PFSK-1 (cell line): ENCODE measurements around the gene ITSN2.

Experiments
- FOXP2 ChIP-seq: optimal IDR thresholded peaks from 2 replicates; pipeline ENCODE3; 2011; ENCODE audit warnings: borderline replicate concordance, control low read depth, inconsistent platforms; ENCODE audit not compliant: insufficient read depth; ENCODE audit errors: extremely low read length, extremely low read depth
- POLR2AphosphoS5 ChIP-seq: IDR thresholded peaks from 2 replicates; pipeline ENCODE4 v1.6.1; 2012; ENCODE audit warnings: low read depth, mild to moderate bottlenecking, control low read depth, low read length, moderate library complexity
- SIN3A ChIP-seq: IDR thresholded peaks from 2 replicates; pipeline ENCODE4 v1.6.1; 2012; ENCODE audit warnings: mild to moderate bottlenecking, low read length, moderate library complexity, borderline replicate concordance; ENCODE audit not compliant: insufficient read depth
- TAF1 ChIP-seq: IDR thresholded peaks from 2 replicates; pipeline ENCODE4 v1.6.1; 2012; ENCODE audit warnings: low read length, control low read depth, borderline replicate concordance; ENCODE audit not compliant: insufficient read depth
- TF ChIP-seq, protein P1 (sequence below), 2 experiments: IDR thresholded peaks; 2 replicates each; pipeline versions ENCODE4 v1.6.1 to v1.8.0; 2011 to 2012; ENCODE audit warnings: low read depth in 2 of 2, low read length in 2 of 2, control low read depth in 1 of 2, inconsistent platforms in 1 of 2, mild to moderate bottlenecking in 1 of 2, moderate library complexity in 1 of 2; ENCODE audit not compliant: insufficient read depth in 1 of 2

Gene ITSN2

DNA sequence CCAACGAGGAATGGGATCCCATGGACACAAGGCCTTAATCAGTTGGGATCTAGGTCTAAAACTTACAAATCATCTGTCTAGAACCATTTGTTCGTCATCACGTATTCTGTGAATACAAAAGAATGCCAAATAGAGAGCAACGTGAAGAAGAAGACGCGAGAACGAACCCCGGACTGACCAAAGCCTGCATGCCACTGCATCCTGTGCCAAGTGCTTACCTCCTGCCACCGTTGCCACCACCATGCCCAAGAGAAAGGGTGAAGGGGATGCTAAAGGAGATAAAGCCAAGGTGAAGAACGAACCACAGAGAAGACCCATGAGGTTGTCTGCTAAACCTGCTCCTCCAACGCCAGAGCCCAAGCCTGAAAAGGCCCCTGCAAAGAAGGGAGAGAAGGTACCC is 30.2 kb downstream of the ITSN2 start:
- no peak for TF ChIP-seq FOXP2
- no peak for TF ChIP-seq SIN3A
- TF ChIP-seq TAF1: no peak
- TF ChIP-seq, protein P1, sequence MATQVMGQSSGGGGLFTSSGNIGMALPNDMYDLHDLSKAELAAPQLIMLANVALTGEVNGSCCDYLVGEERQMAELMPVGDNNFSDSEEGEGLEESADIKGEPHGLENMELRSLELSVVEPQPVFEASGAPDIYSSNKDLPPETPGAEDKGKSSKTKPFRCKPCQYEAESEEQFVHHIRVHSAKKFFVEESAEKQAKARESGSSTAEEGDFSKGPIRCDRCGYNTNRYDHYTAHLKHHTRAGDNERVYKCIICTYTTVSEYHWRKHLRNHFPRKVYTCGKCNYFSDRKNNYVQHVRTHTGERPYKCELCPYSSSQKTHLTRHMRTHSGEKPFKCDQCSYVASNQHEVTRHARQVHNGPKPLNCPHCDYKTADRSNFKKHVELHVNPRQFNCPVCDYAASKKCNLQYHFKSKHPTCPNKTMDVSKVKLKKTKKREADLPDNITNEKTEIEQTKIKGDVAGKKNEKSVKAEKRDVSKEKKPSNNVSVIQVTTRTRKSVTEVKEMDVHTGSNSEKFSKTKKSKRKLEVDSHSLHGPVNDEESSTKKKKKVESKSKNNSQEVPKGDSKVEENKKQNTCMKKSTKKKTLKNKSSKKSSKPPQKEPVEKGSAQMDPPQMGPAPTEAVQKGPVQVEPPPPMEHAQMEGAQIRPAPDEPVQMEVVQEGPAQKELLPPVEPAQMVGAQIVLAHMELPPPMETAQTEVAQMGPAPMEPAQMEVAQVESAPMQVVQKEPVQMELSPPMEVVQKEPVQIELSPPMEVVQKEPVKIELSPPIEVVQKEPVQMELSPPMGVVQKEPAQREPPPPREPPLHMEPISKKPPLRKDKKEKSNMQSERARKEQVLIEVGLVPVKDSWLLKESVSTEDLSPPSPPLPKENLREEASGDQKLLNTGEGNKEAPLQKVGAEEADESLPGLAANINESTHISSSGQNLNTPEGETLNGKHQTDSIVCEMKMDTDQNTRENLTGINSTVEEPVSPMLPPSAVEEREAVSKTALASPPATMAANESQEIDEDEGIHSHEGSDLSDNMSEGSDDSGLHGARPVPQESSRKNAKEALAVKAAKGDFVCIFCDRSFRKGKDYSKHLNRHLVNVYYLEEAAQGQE (IDR thresholded peaks at IDR 0.05; ENCODE audit: insufficient read depth in 1 of 2, low read depth in 2 of 2, low read length in 2 of 2): no peak
- TF ChIP-seq POLR2AphosphoS5: no peak

DNA sequence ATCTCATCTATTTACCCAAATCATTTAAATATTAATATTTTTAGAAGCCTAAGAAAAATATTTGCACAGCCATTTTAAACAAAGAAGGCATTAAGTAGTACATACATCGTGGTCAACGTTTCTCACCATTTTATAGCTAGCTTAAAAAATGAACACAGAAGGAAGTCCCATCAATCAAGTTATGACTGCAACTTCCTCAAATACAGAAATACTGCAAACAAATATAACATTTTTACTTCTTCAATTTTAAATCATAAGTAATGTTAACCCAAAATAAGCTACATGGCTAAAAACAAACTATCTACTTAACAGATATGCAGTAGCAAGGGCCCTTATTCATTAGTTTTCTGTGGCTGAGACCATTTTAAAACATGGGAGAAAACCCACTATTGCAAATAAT is 30.6 kb downstream of the ITSN2 start:
- TF ChIP-seq TAF1 (no peak), SIN3A (no peak), POLR2AphosphoS5 (no peak), FOXP2 (no peak)
- TF ChIP-seq, protein P1 (IDR thresholded peaks at IDR 0.05; ENCODE audit: insufficient read depth in 1 of 2, low read depth in 2 of 2, low read length in 2 of 2): no peak

DNA sequence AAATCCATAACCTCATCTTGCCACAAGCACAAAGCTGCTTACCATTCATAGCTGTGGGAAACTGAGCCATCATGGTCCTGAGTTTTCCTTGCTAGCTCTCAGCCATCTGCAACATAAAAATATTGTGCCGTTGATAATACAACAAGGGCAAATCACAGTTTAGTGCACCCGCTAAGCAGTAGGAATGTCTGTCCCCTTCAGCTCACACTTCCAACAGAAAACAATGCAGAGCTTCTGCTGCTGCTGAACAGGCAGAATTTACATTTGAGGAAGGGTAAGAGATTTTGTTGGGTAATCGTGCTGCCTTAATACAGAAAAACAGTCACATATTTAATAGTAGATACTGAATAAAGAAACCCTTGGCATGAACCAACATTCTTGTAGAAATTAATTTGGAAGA is 32.3 kb downstream of the ITSN2 start:
- TF ChIP-seq SIN3A: no peak
- no peak for TF ChIP-seq TAF1
- TF ChIP-seq, protein P1 (IDR thresholded peaks at IDR 0.05; ENCODE audit: insufficient read depth in 1 of 2, low read depth in 2 of 2, low read length in 2 of 2): no peak
- TF ChIP-seq FOXP2: no peak
- TF ChIP-seq POLR2AphosphoS5: no peak

DNA sequence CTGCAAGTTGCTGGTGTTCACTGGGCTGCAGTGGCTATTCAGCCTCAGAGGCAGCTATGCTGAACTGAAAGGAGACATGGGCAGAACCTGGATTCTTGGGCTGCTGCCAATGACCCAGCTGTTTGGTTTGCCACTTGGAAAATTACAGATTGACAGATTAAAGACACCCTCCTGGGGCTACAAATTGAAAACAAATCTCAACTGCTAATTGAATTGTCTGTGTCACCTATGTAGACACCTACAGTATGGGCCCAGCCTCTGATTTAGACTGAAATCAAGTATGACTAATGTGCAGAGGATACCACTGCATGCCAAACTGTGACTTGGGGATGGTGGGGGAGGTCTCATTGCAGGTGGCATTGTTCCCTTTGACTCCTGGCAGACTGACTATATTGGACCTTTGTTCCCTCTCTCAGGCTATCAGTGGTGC is 42.8 kb downstream of the ITSN2 start:
- TF ChIP-seq, protein P1 (IDR thresholded peaks at IDR 0.05; ENCODE audit: insufficient read depth in 1 of 2, low read depth in 2 of 2, low read length in 2 of 2): no peak
- TF ChIP-seq POLR2AphosphoS5: no peak

DNA sequence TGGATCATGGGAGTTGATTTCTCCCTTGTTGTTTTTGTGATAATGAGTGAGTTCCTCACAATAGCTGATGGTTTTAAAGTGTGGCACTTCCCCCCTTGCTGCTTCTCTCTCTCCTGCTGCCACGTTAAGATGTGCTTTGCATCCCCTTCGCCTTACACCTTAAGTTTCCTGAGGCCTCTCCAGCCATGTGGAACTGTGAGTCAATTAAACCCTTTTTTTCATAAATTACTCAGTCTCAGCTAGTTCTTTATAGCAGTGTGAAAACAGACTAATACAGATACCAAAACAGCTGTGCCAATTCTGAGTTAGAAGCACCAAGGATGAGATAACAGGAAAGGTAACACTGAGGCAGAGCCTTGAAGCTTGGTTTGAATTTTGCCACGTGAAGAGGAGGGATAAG is 44.7 kb downstream of the ITSN2 start:
- no peak for TF ChIP-seq FOXP2
- no peak for TF ChIP-seq POLR2AphosphoS5
- no peak for TF ChIP-seq TAF1
- TF ChIP-seq, protein P1 (IDR thresholded peaks at IDR 0.05; ENCODE audit: insufficient read depth in 1 of 2, low read depth in 2 of 2, low read length in 2 of 2): no peak
- no peak for TF ChIP-seq SIN3A
